Calu3 (cell line): ENCODE results near the gene HERPUD2. TPM values are rescaled to one million over a fixed set of nuclear protein-coding genes. Genes with fewer than 3 reads are reported as not detected.

Experiments
- BruUV-seq: library from RNA; stranded (reverse); fragments of 400-500 nt; replicated peaks from 2 replicates; lab custom pipeline; 2021; lab: Mats Ljungman, UMichigan
- CTCF ChIA-PET: fragments of 300-600 bp; sonication (Branson Sonifier 250); formaldehyde crosslinking; loops from one replicate; lab custom pipeline; 2022; ENCODE audit warnings: antibody characterized with exemption; lab: Charles Lee
- DNase-seq: peaks from one replicate; pipeline ENCODE4 v3.0.0; 2022
- H3K27ac Mint-ChIP-seq: one replicate; pipeline ENCODE4 v1.8.0; 2022; ENCODE audit warnings: mixed read lengths; ENCODE audit not compliant: unreplicated experiment
- H3K27me3 Mint-ChIP-seq: one replicate; pipeline ENCODE4 v1.8.0; 2022; ENCODE audit warnings: mixed read lengths; ENCODE audit not compliant: unreplicated experiment
- H3K36me3 Mint-ChIP-seq: one replicate; pipeline ENCODE4 v1.8.0; 2022; ENCODE audit warnings: mild to moderate bottlenecking, moderate library complexity, mixed read lengths; ENCODE audit not compliant: insufficient read depth, unreplicated experiment
- H3K4me1 Mint-ChIP-seq: one replicate; pipeline ENCODE4 v1.8.0; 2022; ENCODE audit warnings: mild to moderate bottlenecking, low read depth, mixed read lengths; ENCODE audit not compliant: unreplicated experiment
- H3K4me3 Mint-ChIP-seq: one replicate; pipeline ENCODE4 v1.8.0; 2022; ENCODE audit warnings: mild to moderate bottlenecking, low read depth, moderate library complexity, mixed read lengths; ENCODE audit not compliant: unreplicated experiment
- H3K9me3 Mint-ChIP-seq: one replicate; pipeline ENCODE4 v1.8.0; 2022; ENCODE audit warnings: low read depth, mixed read lengths; ENCODE audit not compliant: unreplicated experiment
- CTCF ChIP-seq: fragments of 200-600 bp; IDR thresholded peaks from one replicate; pipeline ENCODE4 v1.8.0; 2022; ENCODE audit warnings: antibody characterized with exemption; ENCODE audit not compliant: unreplicated experiment
- intact Hi-C: fragments of 100-400 bp; cut with micrococcal nuclease; formaldehyde crosslinking; loops from one replicate; pipeline ENCODE4 v1.10.0; 2022; ENCODE audit not compliant: unreplicated experiment
- total RNA-seq: library from RNA; stranded (reverse); gene quantifications from 2 replicates; pipeline ENCODE4 v1.2.3, GENCODE V29; 2022

Gene HERPUD2
- total RNA-seq, 1 experiment from 2014 or later, result 42.7 TPM

GRCh38 chr7:35613150-35613549, 81.8 kb downstream of the HERPUD2 start:
- no TSS peak for BruUV-seq
- H3K27ac Mint-ChIP-seq, result no peak overlapping the region
- no peaks in the 10 kb centered on the region for H3K9me3 Mint-ChIP-seq
- no peaks in the 10 kb centered on the region for H3K27me3 Mint-ChIP-seq
- no peak for DNase-seq
- no peaks in the 10 kb centered on the region for H3K36me3 Mint-ChIP-seq
- intact Hi-C loops, result no loop called here
- no peaks in the 10 kb centered on the region for H3K4me1 Mint-ChIP-seq
- no peak overlapping the region for H3K4me3 Mint-ChIP-seq
- CTCF ChIA-PET, result interaction anchor here (0.6 to 1.2 kb wide), 2 partner anchors 83 to 781 kb away, joined by 3 to 6 read pairs; no protein-coding TSS in a partner anchor
- TF ChIP-seq CTCF, result no peak

GRCh38 chr7:35605760-35606159, 89.2 kb downstream of the HERPUD2 start:
- no peak for TF ChIP-seq CTCF
- Mint-ChIP-seq H3K27me3 (no peaks in the 10 kb centered on the region), H3K36me3 (no peaks in the 10 kb centered on the region), H3K9me3 (no peaks in the 10 kb centered on the region), H3K4me3 (no peak overlapping the region), H3K4me1 (no peaks in the 10 kb centered on the region), H3K27ac (no peak overlapping the region)
- intact Hi-C loops, result no loop called here
- CTCF ChIA-PET, result interaction anchor here (0.8 kb wide), 1 partner anchor 14 kb away, joined by 6 read pairs; no protein-coding TSS in a partner anchor
- no TSS peak for BruUV-seq
- no peak for DNase-seq

DNA sequence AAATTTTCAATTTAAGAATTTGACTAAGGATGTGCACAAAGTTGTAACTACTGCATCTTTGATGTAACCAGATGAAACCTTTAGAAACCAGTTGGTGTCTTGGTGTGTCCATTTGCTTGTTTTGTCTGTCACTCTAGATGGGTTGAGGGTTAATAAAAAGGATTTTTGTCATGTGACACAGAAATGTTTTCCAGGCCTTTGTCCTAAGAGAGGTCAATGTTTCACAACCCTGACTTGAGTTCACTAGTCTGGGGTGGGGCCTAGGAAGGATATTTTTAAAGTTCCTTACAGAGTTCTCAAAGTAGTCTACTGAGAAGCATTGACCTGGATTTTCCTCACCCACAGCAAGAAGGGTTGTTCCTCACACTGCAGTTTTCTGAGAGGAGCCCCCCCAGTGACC, 90.3 kb downstream of the HERPUD2 start:
- no peaks in the 10 kb centered on the region for H3K27me3 Mint-ChIP-seq
- DNase-seq, result no peak
- H3K4me1 Mint-ChIP-seq, result no peaks in the 10 kb centered on the region
- no peak overlapping the region for H3K4me3 Mint-ChIP-seq
- no peaks in the 10 kb centered on the region for H3K9me3 Mint-ChIP-seq
- TF ChIP-seq CTCF, result no peak
- H3K27ac Mint-ChIP-seq, result no peak overlapping the region
- CTCF ChIA-PET, result no interaction called here
- no TSS peak for BruUV-seq
- intact Hi-C loops, result no loop called here
- no peaks in the 10 kb centered on the region for H3K36me3 Mint-ChIP-seq

DNA sequence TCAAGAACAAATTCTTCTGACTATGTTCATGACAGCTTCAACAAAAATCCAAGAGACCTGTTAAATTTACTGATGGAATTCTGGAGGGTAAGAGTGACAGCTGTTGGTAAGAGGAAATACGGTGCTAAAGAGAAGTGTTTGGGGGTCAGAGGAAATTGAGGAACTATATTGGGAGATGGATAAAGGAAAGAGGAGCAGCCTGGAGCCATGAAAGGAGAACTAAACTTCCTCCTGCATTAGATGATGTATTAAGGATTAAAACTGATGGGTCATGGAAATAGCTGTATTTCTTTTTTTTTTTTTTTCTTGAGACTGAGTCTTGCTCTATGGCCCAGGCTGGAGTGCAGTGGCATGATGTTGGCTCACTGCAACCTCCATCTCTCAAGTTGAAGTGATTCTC, 95.3 kb downstream of the HERPUD2 start:
- Mint-ChIP-seq H3K27ac (no peak overlapping the region), H3K36me3 (no peaks in the 10 kb centered on the region), H3K9me3 (no peaks in the 10 kb centered on the region), H3K27me3 (no peaks in the 10 kb centered on the region), H3K4me3 (no peak overlapping the region), H3K4me1 (no peaks in the 10 kb centered on the region)
- intact Hi-C loops, result no loop called here
- TF ChIP-seq CTCF, result no peak
- DNase-seq, result no peak
- CTCF ChIA-PET, result no interaction called here
- no TSS peak for BruUV-seq
